Stomach (tissue), 9 donors: ENCODE measurements around the gene METTL21C. TPM values are rescaled to one million over a fixed set of nuclear protein-coding genes. Genes with fewer than 3 reads are reported as not detected.

Experiments used
- DNase-seq, 2 donors: peaks; one replicate each; pipeline versions ENCODE4 v3.0.0 to v3.0.0-alpha.2; 2013 to 2019
- H3K27ac ChIP-seq, 5 donors: fragments of 200-600 bp in 4 of 5; sonication (generic) in 4 of 5; one replicate each; pipeline ENCODE4 v1.5.1; 2013 to 2019; ENCODE audit warnings: mild to moderate bottlenecking in 1 of 5, moderate library complexity in 1 of 5
- H3K27me3 ChIP-seq, 3 donors: fragments of 200-600 bp; sonication (generic); one replicate each; pipeline ENCODE4 v1.5.1; 2017 to 2019; ENCODE audit warnings: mixed run types in 1 of 3
- H3K36me3 ChIP-seq, 4 donors: fragments of 200-600 bp; sonication (generic); 1 replicate in 3 of 4; 2 replicates in 1 of 4; pipeline ENCODE4 v1.5.1; 2016 to 2019
- H3K4me1 ChIP-seq, 4 donors: fragments of 200-600 bp; sonication (generic); one replicate each; pipeline ENCODE4 v1.5.1; 2016 to 2019
- H3K4me3 ChIP-seq, 4 donors: fragments of 200-600 bp; sonication (generic) in 3 of 4; one replicate each; pipeline ENCODE4 v1.5.1; 2016 to 2019; ENCODE audit warnings: mild to moderate bottlenecking in 1 of 4
- H3K9me3 ChIP-seq, 4 donors: fragments of 200-600 bp; sonication (generic); one replicate each; pipeline ENCODE4 v1.5.1; 2016 to 2019
- CTCF ChIP-seq, 7 experiments: fragments of 450-650 bp in 4 of 7; fragments of 200-600 bp in 3 of 7; sonication (generic) in 3 of 7; IDR thresholded peaks; one replicate each; pipeline ENCODE4 v1.5.1; 2016 to 2019; ENCODE audit warnings: antibody characterized with exemption in 7 of 7, control low read depth in 2 of 7, mild to moderate bottlenecking in 1 of 7
- EP300 ChIP-seq: sonication (generic); formaldehyde crosslinking; IDR thresholded peaks from one replicate; pipeline ENCODE4 v1.6.1; 2017; ENCODE audit warnings: antibody characterized with exemption
- POLR2A ChIP-seq, 4 donors: fragments of 450-650 bp; IDR thresholded peaks; one replicate each; pipeline ENCODE4 v1.6.1; 2016; ENCODE audit warnings: antibody characterized with exemption in 4 of 4, control low read depth in 2 of 4, mild to moderate bottlenecking in 1 of 4, moderate library complexity in 1 of 4
- POLR2AphosphoS5 ChIP-seq, 3 donors: sonication (generic); formaldehyde crosslinking; IDR thresholded peaks; one replicate each; pipeline ENCODE4 v1.6.1; 2016; ENCODE audit warnings: antibody characterized with exemption in 3 of 3
- WGBS, 5 donors: extraction: QIAGEN DNeasy Blood & Tissue Kit in 3 of 5; methylation state at CpG; one replicate each; pipeline versions ENCODE4 v1.1.5 to v1.1.7; 2013 to 2018; 5-methylcytosine and 5-hydroxymethylcytosine counted together
- intact Hi-C: fragments of 100-400 bp; cut with DNase I; formaldehyde crosslinking; loops from one replicate; pipeline ENCODE4 v1.15.1; 2023; ENCODE audit warnings: low total_unique reads
- polyA plus RNA-seq, 3 donors: library from polyadenylated mRNA; stranded (reverse); fragments of 200-250 nt; gene quantifications; one replicate each; pipeline ENCODE4 v1.2.3, GENCODE V29; 2013
- total RNA-seq, 5 donors: library from RNA; depleted of rRNA; stranded (reverse); fragments of >200 nt; gene quantifications; one replicate each; pipeline versions ENCODE4 v1.1.0 to v1.2.3, GENCODE V29; 2014 to 2016
- donor health status: healthy with polysubstance abuse.
- donor health status: Bipolar disorder and iron deficiency.
- donor health status: healthy.

The METTL21C gene
- total and polyA plus RNA-seq, 8 donors, result not detected

DNA sequence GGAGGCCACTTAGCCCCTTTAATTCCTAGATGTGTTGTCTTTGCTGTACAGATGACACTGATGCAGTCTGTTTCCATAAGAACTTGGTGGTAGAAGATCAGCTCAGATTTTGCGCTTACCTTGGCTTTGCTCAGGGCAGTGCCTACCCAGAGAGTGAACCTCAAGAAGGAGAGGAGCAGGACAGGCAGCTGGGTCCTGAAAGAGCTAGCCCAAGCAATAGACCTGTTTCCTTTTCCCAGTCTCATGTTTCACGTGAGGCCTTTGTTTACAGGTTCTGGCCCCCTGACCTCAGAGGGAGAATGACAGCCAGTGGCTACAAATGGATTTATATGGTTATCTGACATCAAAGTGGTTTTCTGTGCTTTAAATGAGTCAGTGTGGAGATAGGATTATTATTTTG lies 40.1 kb downstream of the METTL21C start:
- DNase-seq, result no peak
- H3K9me3 ChIP-seq, result no peaks in the 10 kb centered on the region
- 26 to 87% (median 51%) methylated on average over 2 of the region's 2 CpGs for WGBS, 5 donors
- peaks cover under 1 to 84% (median 69%) of the 10 kb centered on the region in 4 donors for H3K36me3 ChIP-seq
- H3K27ac ChIP-seq, result no peak overlapping the region
- intact Hi-C loops, result no loop called here
- H3K4me3 ChIP-seq, result no peak overlapping the region
- no peaks in the 10 kb centered on the region for H3K27me3 ChIP-seq
- H3K4me1 ChIP-seq, result peaks cover 0 to 4% (median 0%) of the 10 kb centered on the region in 4 donors
- TF ChIP-seq POLR2A (IDR thresholded peaks at IDR 0.05), result no peak
- TF ChIP-seq EP300, result no peak
- no peak for TF ChIP-seq CTCF (IDR thresholded peaks at IDR 0.05)
- no peak for TF ChIP-seq POLR2AphosphoS5 (IDR thresholded peaks at IDR 0.05)

GRCh38 chr13:102651892-102652291 lies 43.0 kb downstream of the METTL21C start:
- no peak for TF ChIP-seq CTCF (IDR thresholded peaks at IDR 0.05)
- TF ChIP-seq POLR2AphosphoS5 (IDR thresholded peaks at IDR 0.05), result no peak
- no peak for TF ChIP-seq POLR2A (IDR thresholded peaks at IDR 0.05)
- no peak for TF ChIP-seq EP300
- WGBS, 5 donors, result 73 to 90% (median 86%) methylated on average over 5 of the region's 5 CpGs
- DNase-seq, result no peak
- peaks cover 0 to 4% (median 0%) of the 10 kb centered on the region in 4 donors for H3K4me1 ChIP-seq
- no peaks in the 10 kb centered on the region for H3K27me3 ChIP-seq
- no peak overlapping the region for H3K4me3 ChIP-seq
- H3K27ac ChIP-seq, result no peak overlapping the region
- intact Hi-C loops, result no loop called here
- H3K36me3 ChIP-seq, result peaks cover 20 to 85% (median 75%) of the 10 kb centered on the region in 4 donors
- no peaks in the 10 kb centered on the region for H3K9me3 ChIP-seq

DNA sequence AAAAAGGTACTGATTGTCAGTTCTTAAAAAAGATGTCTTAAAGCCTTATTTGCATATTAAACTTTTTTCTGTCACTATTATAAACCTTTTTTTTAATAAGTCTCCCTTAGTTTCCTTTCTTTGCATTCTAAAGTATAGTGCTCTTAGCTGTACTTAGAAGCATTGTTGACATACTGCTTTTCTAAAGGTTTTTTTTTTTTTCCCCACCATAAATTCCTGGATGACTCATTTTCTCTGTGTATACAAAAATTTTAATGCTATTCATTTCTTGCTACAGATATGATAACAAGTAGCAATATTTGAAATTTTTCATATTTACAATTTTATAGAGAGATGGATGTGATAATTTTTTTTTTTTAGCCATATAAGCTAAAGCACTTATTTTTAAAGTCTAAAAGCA lies 43.5 kb downstream of the METTL21C start:
- TF ChIP-seq POLR2A (IDR thresholded peaks at IDR 0.05), result no peak
- H3K27ac ChIP-seq, result no peak overlapping the region
- intact Hi-C loops, result no loop called here

GRCh38 chr13:102650444-102650843 lies 44.4 kb downstream of the METTL21C start:
- no peaks in the 10 kb centered on the region for H3K27me3 ChIP-seq
- peaks cover 0 to 4% (median 0%) of the 10 kb centered on the region in 4 donors for H3K4me1 ChIP-seq
- no peaks in the 10 kb centered on the region for H3K9me3 ChIP-seq
- DNase-seq, result no peak
- no peak overlapping the region for H3K4me3 ChIP-seq
- no peak for TF ChIP-seq POLR2AphosphoS5 (IDR thresholded peaks at IDR 0.05)
- TF ChIP-seq POLR2A (IDR thresholded peaks at IDR 0.05), result no peak
- TF ChIP-seq EP300, result no peak
- no peak for TF ChIP-seq CTCF (IDR thresholded peaks at IDR 0.05)
- no peak overlapping the region for H3K27ac ChIP-seq
- intact Hi-C loops, result no loop called here
- 86 to 98% (median 96%) methylated on average over 3 of the region's 3 CpGs for WGBS, 5 donors
- peaks cover 32 to 85% (median 75%) of the 10 kb centered on the region in 4 donors for H3K36me3 ChIP-seq

More for the DNA sequence above, 43.5 kb downstream of the METTL21C start:
- Histone ChIP-seq H3K4me1 (peaks cover 0 to 4% (median 0%) of the 10 kb centered on the region in 4 donors), H3K4me3 (no peak overlapping the region), H3K36me3 (peaks cover 24 to 85% (median 75%) of the 10 kb centered on the region in 4 donors), H3K9me3 (no peaks in the 10 kb centered on the region), H3K27me3 (no peaks in the 10 kb centered on the region)
- DNase-seq, result no peak

- 64 to 91% (median 80%) methylated on average over 3 of the region's 3 CpGs for WGBS, 5 donors
- intact Hi-C loops, result no loop called here
Measured at GRCh38 chr13:102648046-102648445, 46.8 kb downstream of the METTL21C start.

More at GRCh38 chr13:102648046-102648445, 46.8 kb downstream of the METTL21C start:
- Histone ChIP-seq H3K4me3 (no peak overlapping the region), H3K4me1 (peaks cover 0 to 4% (median under 1%) of the 10 kb centered on the region in 4 donors), H3K27ac (no peak overlapping the region), H3K36me3 (peaks cover 39 to 93% (median 83%) of the 10 kb centered on the region in 4 donors), H3K27me3 (no peaks in the 10 kb centered on the region), H3K9me3 (no peaks in the 10 kb centered on the region)
- DNase-seq, result no peak
- TF ChIP-seq CTCF (IDR thresholded peaks at IDR 0.05) (no peak), EP300 (no peak), POLR2AphosphoS5 (IDR thresholded peaks at IDR 0.05) (no peak), POLR2A (IDR thresholded peaks at IDR 0.05) (no peak)
